Fibroblast of the aortic adventitia (primary cell): ENCODE measurements around the gene ZBTB7A. TPM values are rescaled to one million over a fixed set of nuclear protein-coding genes. Genes with fewer than 3 reads are reported as not detected.

ENCODE experiments used
- DNase-seq: peaks from one replicate; pipeline ENCODE4 v3.0.0-alpha.2; 2010; ENCODE audit warnings: low read depth
- H3K4me3 ChIP-seq: 2 replicates; pipeline ENCODE4 v1.5.1; 2011; ENCODE audit warnings: low read depth, mild to moderate bottlenecking, control low read depth, low read length, moderate library complexity
- CTCF ChIP-seq: IDR thresholded peaks from 2 replicates; pipeline ENCODE4 v1.5.1; 2011; ENCODE audit warnings: mild to moderate bottlenecking, low read length, control low read depth, inconsistent platforms; ENCODE audit not compliant: insufficient read depth
- total RNA-seq: library from RNA; depleted of rRNA; stranded (reverse); fragments of >200 nt; gene quantifications from 2 replicates; pipeline ENCODE4 v1.2.3, GENCODE V29; 2012; ENCODE audit warnings: low replicate concordance

Gene ZBTB7A
- total RNA-seq, 1 donor = 31.6 TPM

GRCh38 chr19:4046946-4047683 is 19.6 kb downstream of the ZBTB7A start:
- TF ChIP-seq CTCF = no peak
- H3K4me3 ChIP-seq = no peak overlapping the region

GRCh38 chr19:4046362-4046691 is 20.4 kb downstream of the ZBTB7A start:
- DNase-seq = no peak
- no peak for TF ChIP-seq CTCF
- H3K4me3 ChIP-seq = no peak overlapping the region

More at GRCh38 chr19:4046946-4047683, 19.6 kb downstream of the ZBTB7A start:
- no peak for DNase-seq

GRCh38 chr19:4045597-4046361 is 20.9 kb downstream of the ZBTB7A start:
- H3K4me3 ChIP-seq = no peak overlapping the region
- DNase-seq = no peak
- TF ChIP-seq CTCF = no peak

- no peak for DNase-seq
- no peak for TF ChIP-seq CTCF
- no peak overlapping the region for H3K4me3 ChIP-seq
These were observed 21.7 kb downstream of the ZBTB7A start for GRCh38 chr19:4044990-4045465.

- DNase-seq = no peak
- TF ChIP-seq CTCF = no peak
- H3K4me3 ChIP-seq = no peak overlapping the region
These were observed 22.6 kb downstream of the ZBTB7A start for GRCh38 chr19:4043966-4044715.

- TF ChIP-seq CTCF = no peak
- no peak for DNase-seq
- H3K4me3 ChIP-seq = no peak overlapping the region
These were observed 23.3 kb downstream of the ZBTB7A start for GRCh38 chr19:4043401-4043800.
